HepG2 (cell line): ENCODE measurements around the gene C10orf67. TPM values are rescaled to one million over a fixed set of nuclear protein-coding genes. Genes with fewer than 3 reads are reported as not detected.

Experiments
- ATAC-seq: fragments of 200-7000 bp; cut with Tn5 transposase; 3 replicates; pipeline ENCODE4 v1.9.1; 2020; ENCODE audit warnings: mild to moderate bottlenecking, moderate library complexity
- BruUV-seq: library from RNA; stranded (reverse); fragments of 400-500 nt; replicated peaks from 2 replicates; lab custom pipeline; 2021; lab: Mats Ljungman, UMichigan
- CTCF ChIA-PET: fragments of 300-600 bp; formaldehyde crosslinking; extraction: SDS; loops from one replicate; lab custom pipeline; 2021; ENCODE audit warnings: low total read pairs, inconsistent platforms, low intra/inter-chr PET ratio; lab: Yijun Ruan, JAX
- POLR2A ChIA-PET: fragments of 350-600 bp; sonication (Branson Sonifier 250); formaldehyde crosslinking; loops from one replicate; lab custom pipeline; 2020; ENCODE audit warnings: antibody characterized with exemption, inconsistent platforms; lab: Yijun Ruan, JAX
- DNase-seq: peaks from one replicate; pipeline ENCODE4 v3.0.0-alpha.2; 2015; ENCODE audit warnings: low spot score
- FAIRE-seq: peaks from 3 replicates; lab custom pipeline; 2011; peaks lifted over from hg19 to GRCh38; lab: Jason Lieb, UNC
- H2AFZ ChIP-seq: one replicate; pipeline ENCODE4 v1.6.1; 2011; ENCODE audit warnings: low read length, inconsistent platforms
- H3K27ac ChIP-seq: fragments of 300-600 bp; 3 replicates; pipeline ENCODE4 v1.8.0; 2011; ENCODE audit warnings: mixed run types, mild to moderate bottlenecking, mixed read lengths, low read length, inconsistent platforms; ENCODE audit not compliant: insufficient read depth; ENCODE audit errors: extremely low read length
- H3K27me3 ChIP-seq, 2 experiments: fragments of 200-600 bp in 1 of 2; 2 replicates in 1 of 2; 3 replicates in 1 of 2; pipeline versions ENCODE4 v1.6.0 to v1.8.0; 2011; ENCODE audit warnings: low read length in 2 of 2, mild to moderate bottlenecking in 2 of 2, moderate library complexity in 2 of 2, inconsistent platforms in 1 of 2; ENCODE audit not compliant: insufficient read depth in 2 of 2, control insufficient read depth in 1 of 2
- H3K36me3 ChIP-seq, 2 experiments: fragments of 200-600 bp in 1 of 2; replicated peaks in 1 of 2; 2 replicates in 1 of 2; 3 replicates in 1 of 2; pipeline versions ENCODE4 v1.5.1 to v1.8.0; 2011; ENCODE audit warnings: low read length in 2 of 2, inconsistent platforms in 1 of 2; ENCODE audit not compliant: insufficient read depth in 2 of 2, control insufficient read depth in 1 of 2
- H3K4me1 ChIP-seq: 2 replicates; pipeline ENCODE4 v1.5.1; 2012; ENCODE audit warnings: low read length, inconsistent platforms; ENCODE audit not compliant: insufficient read depth
- H3K4me2 ChIP-seq: 2 replicates; pipeline ENCODE4 v1.6.0; 2011; ENCODE audit warnings: low read depth, low read length, inconsistent platforms
- H3K4me3 ChIP-seq, 3 experiments: fragments of 200-600 bp in 1 of 3; sonication (generic), shearing (Covaris generic) in 1 of 3; replicated peaks in 1 of 3; 2 replicates each; pipeline ENCODE4 v1.5.1; 2011 to 2016; ENCODE audit warnings: low read length in 3 of 3, inconsistent platforms in 2 of 3, low read depth in 2 of 3, mild to moderate bottlenecking in 2 of 3, control low read depth in 1 of 3, mixed read lengths in 1 of 3; ENCODE audit not compliant: insufficient read depth in 1 of 3
- H3K79me2 ChIP-seq: one replicate; pipeline ENCODE4 v1.6.1; 2011; ENCODE audit warnings: low read length, inconsistent platforms; ENCODE audit not compliant: insufficient read depth
- H3K9ac ChIP-seq: 2 replicates; pipeline ENCODE4 v1.6.0; 2011; ENCODE audit warnings: mild to moderate bottlenecking, low read depth, low read length, inconsistent platforms; ENCODE audit not compliant: insufficient read depth
- H3K9me3 ChIP-seq: 2 replicates; pipeline ENCODE4 v1.5.1; 2012; ENCODE audit warnings: mild to moderate bottlenecking, low read length
- H4K20me1 ChIP-seq: 2 replicates; pipeline ENCODE4 v1.6.0; 2011; ENCODE audit warnings: inconsistent platforms, mild to moderate bottlenecking, low read length, moderate library complexity; ENCODE audit not compliant: insufficient read depth
- CERS6 ChIP-seq: sonication (generic); formaldehyde crosslinking; IDR thresholded peaks from 2 replicates; pipeline ENCODE4 v1.5.0; 2020; ENCODE audit warnings: missing genetic modification reagents
- EZH2 ChIP-seq: conservative IDR thresholded peaks from 2 replicates; pipeline ENCODE4 v1.6.1; 2012; ENCODE audit warnings: mild to moderate bottlenecking, low read depth, low read length, moderate library complexity
- HNRNPLL ChIP-seq: fragments of 200-400 bp; formaldehyde crosslinking; IDR thresholded peaks from 2 replicates; pipeline ENCODE4 v1.6.1; 2017; ENCODE audit warnings: mild to moderate bottlenecking, low read depth, low read length; ENCODE audit not compliant: poor library complexity, severe bottlenecking
- HOXA7 ChIP-seq: sonication (generic); formaldehyde crosslinking; IDR thresholded peaks from 2 replicates; pipeline ENCODE4 v1.8.1; 2022; ENCODE audit warnings: mild to moderate bottlenecking, missing genetic modification reagents, moderate library complexity
- SALL2 ChIP-seq: sonication (generic); formaldehyde crosslinking; IDR thresholded peaks from 2 replicates; pipeline ENCODE4 v1.8.1; 2023; ENCODE audit warnings: mild to moderate bottlenecking, missing genetic modification reagents, inconsistent platforms
- ZNF484 ChIP-seq: sonication (generic); formaldehyde crosslinking; IDR thresholded peaks from 2 replicates; pipeline ENCODE4 v1.5.1; 2020; ENCODE audit warnings: mild to moderate bottlenecking, low read depth, missing genetic modification reagents, borderline replicate concordance
- WGBS: methylation state at CpG from one replicate; pipeline ENCODE4 v1.1.6; 2017; ENCODE audit warnings: low lambda C conversion rate; 5-methylcytosine and 5-hydroxymethylcytosine counted together
- in situ Hi-C: cut with HindIII; loops from 2 replicates; pipeline ENCODE4 v1.10.0; 2017; ENCODE audit warnings: low pct_unique_long_range_greater_than_20kb; ENCODE audit not compliant: extremely low pct_ligation_motif_present
- intact Hi-C: fragments of 100-400 bp; cut with micrococcal nuclease; formaldehyde crosslinking; loops from one replicate; pipeline ENCODE4 v1.10.0; 2022; ENCODE audit not compliant: unreplicated experiment
- polyA plus RNA-seq, 8 experiments: library from polyadenylated mRNA; depleted of rRNA in 3 of 8; stranded (reverse) in 7 of 8; unstranded in 1 of 8; fragments of >200 nt; fragmentation: Illumina TruSeq in 4 of 8; extraction: Trizol in 4 of 8; gene quantifications; 2 replicates each; pipeline versions ENCODE4 v1.2.1 to v1.2.3, GENCODE V29; 2011 to 2016; ENCODE audit warnings: low read depth in 4 of 8, missing spikeins in 1 of 8, mixed read lengths in 1 of 8; ENCODE audit not compliant: insufficient read depth in 1 of 8
- total RNA-seq, 5 experiments: library from RNA; depleted of rRNA; stranded (reverse); fragments of >200 nt; fragmentation: Illumina TruSeq; extraction: Trizol; gene quantifications; 2 replicates each; pipeline ENCODE4 v1.2.3, GENCODE V29; 2016; ENCODE audit warnings: low read depth in 1 of 5
- TF ChIP-seq, protein P1 (sequence below): sonication (generic); formaldehyde crosslinking; IDR thresholded peaks from 2 replicates; pipeline ENCODE4 v1.8.0; 2022; ENCODE audit warnings: low read depth, missing genetic modification reagents

The C10orf67 gene
- total and polyA plus RNA-seq, 2 of the 13 experiments (the other 11 are each of a cell fraction or from before 2014, with no cell fraction given): not detected

GRCh38 chr10:23359692-23360380 lies 15.2 kb upstream of the C10orf67 start (continued):
- TF ChIP-seq, protein P1, sequence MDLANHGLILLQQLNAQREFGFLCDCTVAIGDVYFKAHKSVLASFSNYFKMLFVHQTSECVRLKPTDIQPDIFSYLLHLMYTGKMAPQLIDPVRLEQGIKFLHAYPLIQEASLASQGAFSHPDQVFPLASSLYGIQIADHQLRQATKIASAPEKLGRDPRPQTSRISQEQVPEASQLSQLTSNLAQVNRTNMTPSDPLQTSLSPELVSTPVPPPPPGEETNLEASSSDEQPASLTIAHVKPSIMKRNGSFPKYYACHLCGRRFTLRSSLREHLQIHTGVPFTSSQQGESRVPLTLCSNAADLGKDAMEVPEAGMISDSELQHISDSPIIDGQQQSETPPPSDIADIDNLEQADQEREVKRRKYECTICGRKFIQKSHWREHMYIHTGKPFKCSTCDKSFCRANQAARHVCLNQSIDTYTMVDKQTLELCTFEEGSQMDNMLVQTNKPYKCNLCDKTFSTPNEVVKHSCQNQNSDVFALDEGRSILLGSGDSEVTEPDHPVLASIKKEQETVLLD: no peak

GRCh38 chr10:23358357-23358756 lies 13.8 kb upstream of the C10orf67 start:
- in situ Hi-C loops: no loop called here
- ChIA-PET CTCF (no interaction called here), POLR2A (no interaction called here)

More at GRCh38 chr10:23358357-23358756, 13.8 kb upstream of the C10orf67 start:
- H4K20me1 ChIP-seq: no peaks in the 10 kb centered on the region
- DNase-seq: no peak
- no peaks in the 10 kb centered on the region; a peak in 1 of 5 replicates for H3K27me3 ChIP-seq
- H3K27ac ChIP-seq: no peak overlapping the region
- peaks cover 11% of the 10 kb centered on the region for H3K4me1 ChIP-seq
- no TSS peak for BruUV-seq
- no peak for FAIRE-seq
- intact Hi-C loops: no loop called here
- H3K79me2 ChIP-seq: no peaks in the 10 kb centered on the region
- no peak overlapping the region for H2AFZ ChIP-seq
- no peaks in the 10 kb centered on the region for H3K36me3 ChIP-seq
- H3K9me3 ChIP-seq: no peaks in the 10 kb centered on the region
- no peak overlapping the region for H3K4me2 ChIP-seq
- H3K9ac ChIP-seq: no peak overlapping the region
- no peak for ATAC-seq
- no peak for TF ChIP-seq HNRNPLL
- TF ChIP-seq EZH2: no peak
- no peak for TF ChIP-seq HOXA7 (CRISPR knock-in tag)
- no peak for TF ChIP-seq ZNF484
- TF ChIP-seq SALL2 (CRISPR knock-in tag): no peak
- no peak for TF ChIP-seq CERS6 (CRISPR knock-in tag)
- no peak overlapping the region for H3K4me3 ChIP-seq
- 5% methylated on average over 2 of the region's 2 CpGs for WGBS
